CD4-positive, CD25-positive, alpha-beta regulatory T cell (primary cell): Measurements from ENCODE around the gene HDAC9. TPM values are rescaled to one million over a fixed set of nuclear protein-coding genes. Genes with fewer than 3 reads are reported as not detected.
A peak's percentile ranks its signal among the peaks of the same experiment; 100 is the strongest.

ENCODE experiments used
- ATAC-seq, 2 donors: fragments of 150-1000 bp; cut with Tn5 transposase; one replicate each; pipeline ENCODE4 v1.10.0; 2021; ENCODE audit warnings: low read depth in 2 of 2, moderate number of reproducible peaks in 2 of 2, moderate library complexity in 1 of 2
- DNase-seq, 3 donors: peaks; one replicate each; pipeline versions ENCODE4 v3.0.0 to v3.0.0-alpha.2; 2012 to 2022; ENCODE audit warnings: mixed read lengths in 1 of 3
- H3K27ac ChIP-seq: one replicate; pipeline ENCODE4 v1.7.0; 2013; ENCODE audit warnings: mild to moderate bottlenecking, low read length; ENCODE audit not compliant: insufficient read depth, poor library complexity, severe bottlenecking
- H3K27me3 ChIP-seq: one replicate; pipeline ENCODE4 v1.7.0; 2013; ENCODE audit warnings: low read length; ENCODE audit not compliant: control insufficient read depth, insufficient read depth
- H3K36me3 ChIP-seq: one replicate; pipeline ENCODE4 v1.7.0; 2013; ENCODE audit warnings: mild to moderate bottlenecking, low read length, moderate library complexity; ENCODE audit not compliant: control insufficient read depth, insufficient read depth
- H3K4me1 ChIP-seq: 2 replicates; pipeline ENCODE4 v1.7.0; 2013; ENCODE audit warnings: mild to moderate bottlenecking, low read length; ENCODE audit not compliant: insufficient read depth, control insufficient read depth, poor library complexity, severe bottlenecking
- H3K4me3 ChIP-seq: one replicate; pipeline ENCODE4 v1.7.0; 2013; ENCODE audit warnings: low read depth, mild to moderate bottlenecking, low read length, moderate library complexity
- H3K9me3 ChIP-seq, 2 experiments: 1 replicate in 1 of 2; 2 replicates in 1 of 2; pipeline ENCODE4 v1.7.0; 2013; ENCODE audit warnings: low read length in 2 of 2, mild to moderate bottlenecking in 1 of 2, moderate library complexity in 1 of 2; ENCODE audit not compliant: control insufficient read depth in 2 of 2
- H3K27ac Mint-ChIP-seq, 3 donors: one replicate each; pipeline ENCODE4 v1.8.0; 2020 to 2022; ENCODE audit warnings: mild to moderate bottlenecking in 3 of 3, mixed read lengths in 3 of 3, moderate library complexity in 2 of 3
- H3K27me3 Mint-ChIP-seq: one replicate; pipeline ENCODE4 v1.8.0; 2022; ENCODE audit warnings: mild to moderate bottlenecking, mixed read lengths
- H3K36me3 Mint-ChIP-seq: one replicate; pipeline ENCODE4 v1.8.0; 2020; ENCODE audit warnings: mixed read lengths
- H3K4me1 Mint-ChIP-seq, 4 donors: one replicate each; pipeline ENCODE4 v1.8.0; 2020 to 2022; ENCODE audit warnings: mixed read lengths in 4 of 4, mild to moderate bottlenecking in 1 of 4
- H3K4me3 Mint-ChIP-seq, 4 donors: one replicate each; pipeline ENCODE4 v1.8.0; 2020 to 2022; ENCODE audit warnings: mild to moderate bottlenecking in 4 of 4, mixed read lengths in 4 of 4, moderate library complexity in 3 of 4
- H3K9me3 Mint-ChIP-seq, 7 donors: one replicate each; pipeline ENCODE4 v1.8.0; 2020 to 2022; ENCODE audit warnings: mixed read lengths in 7 of 7, mild to moderate bottlenecking in 3 of 7, moderate library complexity in 2 of 7
- polyA plus RNA-seq, 4 donors: library from polyadenylated mRNA; unstranded; fragments of 300-500 nt; fragmentation: Illumina TruSeq; gene quantifications; one replicate each; pipeline ENCODE4 v1.2.3, GENCODE V29; 2021
- total RNA-seq: library from RNA; stranded (reverse); gene quantifications from one replicate; pipeline ENCODE4 v1.2.3, GENCODE V29; 2022

The HDAC9 gene
- total and polyA plus RNA-seq, 5 donors from 2014 or later: 4.1 to 23.7 (median 10.4) TPM

- Mint-ChIP-seq H3K36me3 (no peaks in the 10 kb centered on the region), H3K27me3 (no peaks in the 10 kb centered on the region), H3K4me3 (no peak overlapping the region), H3K9me3 (peaks cover 0 to 9% (median 0%) of the 10 kb centered on the region in 7 donors), H3K27ac (no peak overlapping the region), H3K4me1 (peaks cover 0 to 6% (median 2%) of the 10 kb centered on the region in 4 donors)
- Histone ChIP-seq H3K4me3 (no peak overlapping the region), H3K27ac (no peak overlapping the region), H3K9me3 (no peaks in the 10 kb centered on the region), H3K36me3 (no peaks in the 10 kb centered on the region), H3K4me1 (no peaks in the 10 kb centered on the region), H3K27me3 (no peaks in the 10 kb centered on the region)
- DNase-seq (no peak), ATAC-seq (no peak)
Measured at GRCh38 chr7:18614841-18615240, 119.3 kb downstream of the HDAC9 start.

- ATAC-seq (no peak), DNase-seq (peak in 1 of 3 donors; percentile 19)
- no peaks in the 10 kb centered on the region for H3K27me3 ChIP-seq
- peaks cover 0 to 3% (median 0%) of the 10 kb centered on the region in 7 donors for H3K9me3 Mint-ChIP-seq
- peak overlapping the region in 1 of 3 donors; percentile 16 for H3K27ac Mint-ChIP-seq
- no peaks in the 10 kb centered on the region for H3K36me3 Mint-ChIP-seq
- H3K4me1 ChIP-seq: no peaks in the 10 kb centered on the region
- H3K27me3 Mint-ChIP-seq: no peaks in the 10 kb centered on the region
- H3K9me3 ChIP-seq: no peaks in the 10 kb centered on the region
- peaks cover 0 to 4% (median 0%) of the 10 kb centered on the region in 4 donors for H3K4me1 Mint-ChIP-seq
- H3K36me3 ChIP-seq: no peaks in the 10 kb centered on the region
- H3K4me3 ChIP-seq: no peak overlapping the region
- H3K27ac ChIP-seq: no peak overlapping the region
- no peak overlapping the region for H3K4me3 Mint-ChIP-seq
Measured at GRCh38 chr7:18619311-18619710, 123.8 kb downstream of the HDAC9 start.

DNA sequence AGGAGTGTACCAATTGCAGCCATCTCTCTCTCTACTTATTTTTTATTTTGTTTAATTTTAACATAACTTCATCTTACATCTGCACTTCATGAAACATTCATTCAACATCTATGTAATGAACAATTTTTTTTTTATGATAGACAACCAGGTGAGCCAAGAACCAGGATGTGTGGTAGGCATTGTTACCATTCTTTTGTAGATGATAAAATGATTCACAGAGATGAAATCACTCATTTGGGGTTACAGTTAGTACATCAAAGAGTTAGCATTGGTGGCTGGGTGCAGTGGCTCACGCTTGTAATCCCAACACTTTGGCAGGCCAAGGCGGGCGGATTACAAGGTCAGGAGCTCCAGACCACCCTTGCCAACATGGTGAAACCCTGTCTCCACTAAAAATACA is 127.8 kb downstream of the HDAC9 start:
- no peaks in the 10 kb centered on the region for H3K36me3 ChIP-seq
- H3K36me3 Mint-ChIP-seq: no peaks in the 10 kb centered on the region
- ATAC-seq: no peak

DNA sequence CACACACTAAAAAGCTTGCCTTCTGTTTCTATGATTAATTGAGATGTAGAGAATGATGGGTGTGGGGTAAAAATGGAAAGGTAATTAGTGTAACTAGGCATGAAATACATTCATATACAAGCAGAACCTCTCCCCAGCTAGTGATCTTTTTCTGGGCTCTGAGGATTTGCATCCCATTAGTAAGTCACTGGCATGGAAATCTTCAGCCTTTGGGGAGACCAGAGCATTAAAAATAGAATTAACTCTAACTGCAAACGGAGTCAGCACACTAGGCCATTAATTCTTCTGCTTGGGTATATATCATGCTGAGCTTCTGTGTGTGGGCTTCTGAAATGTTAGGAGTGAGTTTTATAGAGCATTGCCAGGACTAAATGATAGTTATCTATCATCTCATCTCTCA is 128.9 kb downstream of the HDAC9 start:
- Histone ChIP-seq H3K9me3 (no peaks in the 10 kb centered on the region), H3K36me3 (no peaks in the 10 kb centered on the region), H3K4me1 (no peaks in the 10 kb centered on the region), H3K27me3 (no peaks in the 10 kb centered on the region), H3K4me3 (no peak overlapping the region), H3K27ac (no peak overlapping the region)
- H3K36me3 Mint-ChIP-seq: no peaks in the 10 kb centered on the region
- ATAC-seq (no peak), DNase-seq (no peak)
- H3K4me3 Mint-ChIP-seq: no peak overlapping the region
- H3K9me3 Mint-ChIP-seq: peaks cover 0 to 6% (median 0%) of the 10 kb centered on the region in 7 donors
- H3K27me3 Mint-ChIP-seq: no peaks in the 10 kb centered on the region
- H3K4me1 Mint-ChIP-seq: peaks cover 0 to 4% (median 1%) of the 10 kb centered on the region in 4 donors
- no peak overlapping the region for H3K27ac Mint-ChIP-seq

More for the DNA sequence above, 127.8 kb downstream of the HDAC9 start:
- Mint-ChIP-seq H3K9me3 (peaks cover 0 to 6% (median 0%) of the 10 kb centered on the region in 7 donors), H3K4me3 (no peak overlapping the region), H3K4me1 (peaks cover 0 to 4% (median 2%) of the 10 kb centered on the region in 4 donors), H3K27me3 (no peaks in the 10 kb centered on the region), H3K27ac (no peak overlapping the region)
- Histone ChIP-seq H3K9me3 (no peaks in the 10 kb centered on the region), H3K27me3 (no peaks in the 10 kb centered on the region), H3K27ac (no peak overlapping the region), H3K4me3 (no peak overlapping the region), H3K4me1 (no peaks in the 10 kb centered on the region)
- DNase-seq: no peak

DNA sequence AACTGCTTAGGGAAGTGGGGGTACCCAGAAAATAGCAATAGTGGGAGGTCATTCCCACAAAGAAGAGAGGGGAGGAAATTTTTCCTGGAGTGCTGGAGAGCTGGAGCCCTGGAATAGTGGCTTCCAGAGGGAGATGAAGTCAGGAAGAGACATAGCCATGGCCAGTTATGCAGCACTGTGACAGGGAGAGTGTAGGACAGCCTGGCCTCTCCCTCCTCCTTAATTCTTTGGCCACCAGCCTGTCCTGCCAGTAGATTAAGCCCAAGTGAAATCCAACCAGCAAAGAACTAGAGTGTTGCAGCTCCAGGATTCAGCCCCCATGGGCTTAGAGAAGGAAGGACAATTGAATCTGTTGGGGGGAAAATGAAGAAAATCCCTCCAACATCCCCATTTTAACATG is 130.5 kb downstream of the HDAC9 start:
- no peak for ATAC-seq
- H3K4me3 ChIP-seq: no peak overlapping the region

GRCh38 chr7:18626717-18627116 is 131.2 kb downstream of the HDAC9 start:
- ATAC-seq: no peak

More for the DNA sequence above, 130.5 kb downstream of the HDAC9 start:
- peaks cover 0 to 9% (median 0%) of the 10 kb centered on the region in 7 donors for H3K9me3 Mint-ChIP-seq
- peaks cover 0 to 4% (median 0%) of the 10 kb centered on the region in 4 donors for H3K4me1 Mint-ChIP-seq
- no peaks in the 10 kb centered on the region for H3K36me3 Mint-ChIP-seq
- H3K36me3 ChIP-seq: no peaks in the 10 kb centered on the region
- no peaks in the 10 kb centered on the region for H3K27me3 ChIP-seq
- H3K4me3 Mint-ChIP-seq: no peak overlapping the region
- no peaks in the 10 kb centered on the region for H3K4me1 ChIP-seq
- DNase-seq: no peak
- no peaks in the 10 kb centered on the region for H3K9me3 ChIP-seq
- no peak overlapping the region for H3K27ac Mint-ChIP-seq
- H3K27me3 Mint-ChIP-seq: no peaks in the 10 kb centered on the region
- H3K27ac ChIP-seq: no peak overlapping the region

DNA sequence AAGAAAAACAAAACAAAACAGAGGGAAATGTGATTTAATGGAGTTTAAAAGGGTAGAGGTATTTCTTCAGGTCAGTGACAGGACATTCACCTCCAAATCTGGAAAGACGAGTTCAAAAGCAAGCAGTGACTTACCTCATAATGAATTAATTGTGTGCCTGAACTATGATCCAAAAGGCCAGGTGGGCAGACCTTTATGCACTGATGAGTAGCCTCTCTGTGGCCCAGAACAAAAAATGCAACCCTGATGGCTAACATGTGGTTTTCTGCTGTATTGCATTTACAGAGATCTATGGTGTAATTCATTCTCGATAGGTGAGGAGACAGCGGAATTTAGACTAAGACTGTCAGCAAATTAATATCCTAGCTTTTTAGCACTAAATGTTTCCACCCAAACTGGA is 142.0 kb downstream of the HDAC9 start:
- H3K4me3 ChIP-seq: no peak overlapping the region
- Mint-ChIP-seq H3K36me3 (no peaks in the 10 kb centered on the region), H3K27ac (peak overlapping the region in 1 of 3 donors; percentile 82), H3K9me3 (peaks cover 0 to 4% (median 0%) of the 10 kb centered on the region in 7 donors), H3K4me1 (peaks cover 0 to 19% (median 11%) of the 10 kb centered on the region in 4 donors), H3K27me3 (no peaks in the 10 kb centered on the region), H3K4me3 (no peak overlapping the region)
- DNase-seq: no peak
- no peaks in the 10 kb centered on the region for H3K4me1 ChIP-seq
- no peaks in the 10 kb centered on the region for H3K9me3 ChIP-seq
- ATAC-seq: no peak
- H3K27ac ChIP-seq: no peak overlapping the region
- no peaks in the 10 kb centered on the region for H3K36me3 ChIP-seq
- no peaks in the 10 kb centered on the region for H3K27me3 ChIP-seq

More at GRCh38 chr7:18626717-18627116, 131.2 kb downstream of the HDAC9 start:
- Mint-ChIP-seq H3K36me3 (no peaks in the 10 kb centered on the region), H3K27ac (no peak overlapping the region), H3K9me3 (peaks cover 0 to 9% (median 0%) of the 10 kb centered on the region in 7 donors), H3K4me1 (peaks cover 0 to 4% (median 0%) of the 10 kb centered on the region in 4 donors), H3K27me3 (no peaks in the 10 kb centered on the region), H3K4me3 (no peak overlapping the region)
- Histone ChIP-seq H3K27ac (no peak overlapping the region), H3K4me1 (no peaks in the 10 kb centered on the region), H3K4me3 (no peak overlapping the region), H3K9me3 (no peaks in the 10 kb centered on the region), H3K36me3 (no peaks in the 10 kb centered on the region), H3K27me3 (no peaks in the 10 kb centered on the region)
- no peak for DNase-seq
